ENCODE data around the gene ELMO3.
A peak's percentile ranks its signal among the peaks of the same experiment; 100 is the strongest.

The ELMO3 gene

GRCh38 chr16:67164599-67165061 lies 34.3 kb upstream of the ELMO3 start, which contains the start of gene HSF4:
Gene HSF4 (plus strand): TSS chr16:67164745. CDS start chr16:67164812, 67 bp downstream.
- DNase-seq = no peak

GRCh38 chr16:67165121-67166078 lies 33.5 kb upstream of the ELMO3 start:
- DNase-seq = no peak

GRCh38 chr16:67166110-67166547 lies 32.8 kb upstream of the ELMO3 start:
- DNase-seq = no peak

- DNase-seq = no peak
These were observed 32.2 kb upstream of the ELMO3 start for GRCh38 chr16:67166598-67167168.

- no peak for DNase-seq
These were observed 31.3 kb upstream of the ELMO3 start for GRCh38 chr16:67167588-67167987.

GRCh38 chr16:67169011-67169451 lies 29.9 kb upstream of the ELMO3 start:
- DNase-seq = no peak

- peak; percentile 38 for DNase-seq
These were observed 29.2 kb upstream of the ELMO3 start for GRCh38 chr16:67169642-67170167.

GRCh38 chr16:67170168-67170948 lies 28.6 kb upstream of the ELMO3 start, which contains the start of gene NOL3:
Gene NOL3 (plus strand): TSS chr16:67170538.
- DNase-seq = peak; percentile 83

GRCh38 chr16:67170949-67171649 lies 27.8 kb upstream of the ELMO3 start:
- DNase-seq = peak; percentile 30

- DNase-seq = no peak
These were observed 25.6 kb upstream of the ELMO3 start for GRCh38 chr16:67173323-67173722.

GRCh38 chr16:67173808-67174705 lies 24.9 kb upstream of the ELMO3 start:
- peak; percentile 69 for DNase-seq

- DNase-seq = no peak
These were observed 24.2 kb upstream of the ELMO3 start for GRCh38 chr16:67174706-67175231.

- DNase-seq = no peak
These were observed 22.3 kb upstream of the ELMO3 start for GRCh38 chr16:67176662-67177061.

- peak; percentile 28 for DNase-seq
These were observed 20.9 kb upstream of the ELMO3 start for GRCh38 chr16:67177743-67178699.

- DNase-seq = no peak
These were observed 19.4 kb upstream of the ELMO3 start for GRCh38 chr16:67179421-67180080.

GRCh38 chr16:67180166-67180565 lies 18.8 kb upstream of the ELMO3 start:
- no peak for DNase-seq

GRCh38 chr16:67181346-67181745 lies 17.6 kb upstream of the ELMO3 start:
- DNase-seq = peak; percentile 79

- no peak for DNase-seq
These were observed 16.6 kb upstream of the ELMO3 start for GRCh38 chr16:67182288-67182687.

- no peak for DNase-seq
These were observed 15.7 kb upstream of the ELMO3 start for GRCh38 chr16:67183284-67183626.

Measured in fibroblast of skin of right quadriceps (primary cell).